HepG2 (cell line): Measurements from ENCODE around the gene TPGS1. TPM values are rescaled to one million over a fixed set of nuclear protein-coding genes. Genes with fewer than 3 reads are reported as not detected.

Source experiments
- CCAR2 ChIP-seq: fragments of 200-400 bp; formaldehyde crosslinking; optimal IDR thresholded peaks from 2 replicates; pipeline ENCODE3; 2018; ENCODE audit warnings: low read depth, mild to moderate bottlenecking, low read length, moderate library complexity
- EED ChIP-seq: sonication (generic); formaldehyde crosslinking; IDR thresholded peaks from 2 replicates; pipeline ENCODE4 v1.5.0; 2020; ENCODE audit warnings: mild to moderate bottlenecking, missing genetic modification reagents
- FOSL2 ChIP-seq: sonication (generic); formaldehyde crosslinking; IDR thresholded peaks from 2 replicates; pipeline ENCODE4 v1.4.0; 2020; ENCODE audit warnings: missing genetic modification reagents
- HOXA7 ChIP-seq: sonication (generic); formaldehyde crosslinking; IDR thresholded peaks from 2 replicates; pipeline ENCODE4 v1.8.1; 2022; ENCODE audit warnings: mild to moderate bottlenecking, missing genetic modification reagents, moderate library complexity
- JUN ChIP-seq: sonication (generic); formaldehyde crosslinking; IDR thresholded peaks from 2 replicates; pipeline ENCODE4 v1.4.0; 2020; ENCODE audit warnings: mild to moderate bottlenecking, missing genetic modification reagents
- RFX1 ChIP-seq: fragments of 450-650 bp; IDR thresholded peaks from 2 replicates; pipeline ENCODE4 v1.6.1; 2017
- SRF ChIP-seq: IDR thresholded peaks from 2 replicates; pipeline ENCODE4 v1.6.1; 2011; ENCODE audit warnings: mild to moderate bottlenecking, low read depth, low read length, moderate library complexity
- TEAD3 ChIP-seq: optimal IDR thresholded peaks from 2 replicates; pipeline ENCODE3; 2016; ENCODE audit warnings: borderline replicate concordance
- ZBTB8A ChIP-seq: sonication (generic); formaldehyde crosslinking; IDR thresholded peaks from 2 replicates; pipeline ENCODE4 v1.4.0; 2020; ENCODE audit warnings: mild to moderate bottlenecking, low read depth, missing genetic modification reagents, borderline replicate concordance
- ZFP82 ChIP-seq: sonication (generic); formaldehyde crosslinking; IDR thresholded peaks from 2 replicates; pipeline ENCODE4 v1.5.1; 2020; ENCODE audit warnings: mild to moderate bottlenecking, missing genetic modification reagents, borderline replicate concordance
- ZNF121 ChIP-seq: sonication (generic); formaldehyde crosslinking; IDR thresholded peaks from 2 replicates; pipeline ENCODE4 v1.5.0; 2020; ENCODE audit warnings: mild to moderate bottlenecking, missing genetic modification reagents
- ZNF660 ChIP-seq: sonication (generic); formaldehyde crosslinking; IDR thresholded peaks from 2 replicates; pipeline ENCODE4 v1.5.1; 2020; ENCODE audit warnings: mild to moderate bottlenecking, low read depth, missing genetic modification reagents, borderline replicate concordance
- ZNF768 ChIP-seq: sonication (generic); formaldehyde crosslinking; IDR thresholded peaks from 2 replicates; pipeline ENCODE4 v1.4.0; 2020; ENCODE audit warnings: missing genetic modification reagents
- polyA plus RNA-seq, 8 experiments: library from polyadenylated mRNA; depleted of rRNA in 3 of 8; stranded (reverse) in 7 of 8; unstranded in 1 of 8; fragments of >200 nt; fragmentation: Illumina TruSeq in 4 of 8; extraction: Trizol in 4 of 8; gene quantifications; 2 replicates each; pipeline versions ENCODE4 v1.2.1 to v1.2.3, GENCODE V29; 2011 to 2016; ENCODE audit warnings: low read depth in 4 of 8, missing spikeins in 1 of 8, mixed read lengths in 1 of 8; ENCODE audit not compliant: insufficient read depth in 1 of 8
- total RNA-seq, 5 experiments: library from RNA; depleted of rRNA; stranded (reverse); fragments of >200 nt; fragmentation: Illumina TruSeq; extraction: Trizol; gene quantifications; 2 replicates each; pipeline ENCODE4 v1.2.3, GENCODE V29; 2016; ENCODE audit warnings: low read depth in 1 of 5
- TF ChIP-seq, protein P1 (sequence below): sonication (generic); formaldehyde crosslinking; IDR thresholded peaks from 2 replicates; pipeline ENCODE4 v1.5.0; 2020; ENCODE audit warnings: mild to moderate bottlenecking, missing genetic modification reagents, borderline replicate concordance
- TF ChIP-seq, protein P2 (sequence below): IDR thresholded peaks from 2 replicates; pipeline ENCODE4 v1.6.1; 2016; ENCODE audit warnings: missing genetic modification reagents, missing compliant biosample characterization
- TF ChIP-seq, protein P3 (sequence below): sonication (generic); formaldehyde crosslinking; IDR thresholded peaks from 2 replicates; pipeline ENCODE4 v1.4.0; 2020; ENCODE audit warnings: missing genetic modification reagents
- TF ChIP-seq, protein P4 (sequence below): IDR thresholded peaks from 2 replicates; pipeline ENCODE4 v1.6.1; 2016; ENCODE audit warnings: missing compliant biosample characterization, missing genetic modification reagents, borderline replicate concordance

Gene TPGS1
- total and polyA plus RNA-seq, 2 of the 13 experiments (the other 11 are each of a cell fraction or from before 2014, with no cell fraction given) = 1.1 to 6.2 TPM

DNA sequence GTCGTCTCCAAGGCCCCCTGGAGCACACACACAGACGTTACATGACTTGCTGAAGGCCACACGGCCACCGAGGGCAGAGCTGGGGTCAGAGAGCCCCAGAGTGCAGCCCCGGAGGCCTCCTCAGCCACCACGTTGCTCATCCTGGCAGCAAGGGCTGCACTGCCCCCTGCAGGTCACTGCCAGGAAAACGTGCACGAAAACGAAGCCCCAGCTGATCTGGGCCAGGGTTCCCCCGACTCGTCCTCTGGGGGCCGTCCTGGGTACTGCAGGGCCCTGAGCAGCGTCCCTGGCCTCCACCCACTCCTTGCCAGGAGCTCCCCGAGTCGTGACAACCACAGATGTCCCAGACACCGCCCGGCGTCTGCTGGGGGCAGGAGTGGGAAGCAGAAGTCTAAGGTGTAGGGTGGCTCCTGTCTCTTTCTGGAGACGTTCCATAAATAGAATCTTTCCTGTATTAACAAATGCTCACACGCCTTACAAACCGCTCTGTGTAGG, 3.4 kb downstream of the TPGS1 start (continued):
- TF ChIP-seq, protein P1, sequence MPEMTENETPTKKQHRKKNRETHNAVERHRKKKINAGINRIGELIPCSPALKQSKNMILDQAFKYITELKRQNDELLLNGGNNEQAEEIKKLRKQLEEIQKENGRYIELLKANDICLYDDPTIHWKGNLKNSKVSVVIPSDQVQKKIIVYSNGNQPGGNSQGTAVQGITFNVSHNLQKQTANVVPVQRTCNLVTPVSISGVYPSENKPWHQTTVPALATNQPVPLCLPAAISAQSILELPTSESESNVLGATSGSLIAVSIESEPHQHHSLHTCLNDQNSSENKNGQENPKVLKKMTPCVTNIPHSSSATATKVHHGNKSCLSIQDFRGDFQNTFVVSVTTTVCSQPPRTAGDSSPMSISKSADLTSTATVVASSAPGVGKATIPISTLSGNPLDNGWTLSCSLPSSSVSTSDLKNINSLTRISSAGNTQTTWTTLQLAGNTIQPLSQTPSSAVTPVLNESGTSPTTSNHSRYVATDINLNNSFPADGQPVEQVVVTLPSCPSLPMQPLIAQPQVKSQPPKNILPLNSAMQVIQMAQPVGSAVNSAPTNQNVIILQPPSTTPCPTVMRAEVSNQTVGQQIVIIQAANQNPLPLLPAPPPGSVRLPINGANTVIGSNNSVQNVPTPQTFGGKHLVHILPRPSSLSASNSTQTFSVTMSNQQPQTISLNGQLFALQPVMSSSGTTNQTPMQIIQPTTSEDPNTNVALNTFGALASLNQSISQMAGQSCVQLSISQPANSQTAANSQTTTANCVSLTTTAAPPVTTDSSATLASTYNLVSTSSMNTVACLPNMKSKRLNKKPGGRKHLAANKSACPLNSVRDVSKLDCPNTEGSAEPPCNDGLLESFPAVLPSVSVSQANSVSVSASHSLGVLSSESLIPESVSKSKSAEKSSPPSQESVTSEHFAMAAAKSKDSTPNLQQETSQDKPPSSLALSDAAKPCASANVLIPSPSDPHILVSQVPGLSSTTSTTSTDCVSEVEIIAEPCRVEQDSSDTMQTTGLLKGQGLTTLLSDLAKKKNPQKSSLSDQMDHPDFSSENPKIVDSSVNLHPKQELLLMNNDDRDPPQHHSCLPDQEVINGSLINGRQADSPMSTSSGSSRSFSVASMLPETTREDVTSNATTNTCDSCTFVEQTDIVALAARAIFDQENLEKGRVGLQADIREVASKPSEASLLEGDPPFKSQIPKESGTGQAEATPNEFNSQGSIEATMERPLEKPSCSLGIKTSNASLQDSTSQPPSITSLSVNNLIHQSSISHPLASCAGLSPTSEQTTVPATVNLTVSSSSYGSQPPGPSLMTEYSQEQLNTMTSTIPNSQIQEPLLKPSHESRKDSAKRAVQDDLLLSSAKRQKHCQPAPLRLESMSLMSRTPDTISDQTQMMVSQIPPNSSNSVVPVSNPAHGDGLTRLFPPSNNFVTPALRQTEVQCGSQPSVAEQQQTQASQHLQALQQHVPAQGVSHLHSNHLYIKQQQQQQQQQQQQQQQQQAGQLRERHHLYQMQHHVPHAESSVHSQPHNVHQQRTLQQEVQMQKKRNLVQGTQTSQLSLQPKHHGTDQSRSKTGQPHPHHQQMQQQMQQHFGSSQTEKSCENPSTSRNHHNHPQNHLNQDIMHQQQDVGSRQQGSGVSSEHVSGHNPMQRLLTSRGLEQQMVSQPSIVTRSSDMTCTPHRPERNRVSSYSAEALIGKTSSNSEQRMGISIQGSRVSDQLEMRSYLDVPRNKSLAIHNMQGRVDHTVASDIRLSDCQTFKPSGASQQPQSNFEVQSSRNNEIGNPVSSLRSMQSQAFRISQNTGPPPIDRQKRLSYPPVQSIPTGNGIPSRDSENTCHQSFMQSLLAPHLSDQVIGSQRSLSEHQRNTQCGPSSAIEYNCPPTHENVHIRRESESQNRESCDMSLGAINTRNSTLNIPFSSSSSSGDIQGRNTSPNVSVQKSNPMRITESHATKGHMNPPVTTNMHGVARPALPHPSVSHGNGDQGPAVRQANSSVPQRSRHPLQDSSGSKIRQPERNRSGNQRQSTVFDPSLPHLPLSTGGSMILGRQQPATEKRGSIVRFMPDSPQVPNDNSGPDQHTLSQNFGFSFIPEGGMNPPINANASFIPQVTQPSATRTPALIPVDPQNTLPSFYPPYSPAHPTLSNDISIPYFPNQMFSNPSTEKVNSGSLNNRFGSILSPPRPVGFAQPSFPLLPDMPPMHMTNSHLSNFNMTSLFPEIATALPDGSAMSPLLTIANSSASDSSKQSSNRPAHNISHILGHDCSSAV (CRISPR knock-in tag) = no peak
- TF ChIP-seq, protein P2, sequence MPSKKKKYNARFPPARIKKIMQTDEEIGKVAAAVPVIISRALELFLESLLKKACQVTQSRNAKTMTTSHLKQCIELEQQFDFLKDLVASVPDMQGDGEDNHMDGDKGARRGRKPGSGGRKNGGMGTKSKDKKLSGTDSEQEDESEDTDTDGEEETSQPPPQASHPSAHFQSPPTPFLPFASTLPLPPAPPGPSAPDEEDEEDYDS (CRISPR knock-in tag) = 0 out of 2 replicates have a peak, but pooled peaks have one; percentile 34
- TF ChIP-seq TEAD3 (CRISPR knock-in tag) (peak; percentile 75), HOXA7 (CRISPR knock-in tag) (no peak), ZNF121 (CRISPR knock-in tag) (peak; percentile 31; the same call in 1 of the 2 replicates), ZFP82 (CRISPR knock-in tag) (no peak), EED (no peak), ZNF768 (CRISPR knock-in tag) (peak; percentile 71; the same call in 1 of the 2 replicates), SRF (no peak), RFX1 (no peak), ZNF660 (CRISPR knock-in tag) (no peak), FOSL2 (peak; percentile 48), CCAR2 (no peak), ZBTB8A (CRISPR knock-in tag) (no peak), JUN (CRISPR knock-in tag) (no peak)
- TF ChIP-seq, protein P3, sequence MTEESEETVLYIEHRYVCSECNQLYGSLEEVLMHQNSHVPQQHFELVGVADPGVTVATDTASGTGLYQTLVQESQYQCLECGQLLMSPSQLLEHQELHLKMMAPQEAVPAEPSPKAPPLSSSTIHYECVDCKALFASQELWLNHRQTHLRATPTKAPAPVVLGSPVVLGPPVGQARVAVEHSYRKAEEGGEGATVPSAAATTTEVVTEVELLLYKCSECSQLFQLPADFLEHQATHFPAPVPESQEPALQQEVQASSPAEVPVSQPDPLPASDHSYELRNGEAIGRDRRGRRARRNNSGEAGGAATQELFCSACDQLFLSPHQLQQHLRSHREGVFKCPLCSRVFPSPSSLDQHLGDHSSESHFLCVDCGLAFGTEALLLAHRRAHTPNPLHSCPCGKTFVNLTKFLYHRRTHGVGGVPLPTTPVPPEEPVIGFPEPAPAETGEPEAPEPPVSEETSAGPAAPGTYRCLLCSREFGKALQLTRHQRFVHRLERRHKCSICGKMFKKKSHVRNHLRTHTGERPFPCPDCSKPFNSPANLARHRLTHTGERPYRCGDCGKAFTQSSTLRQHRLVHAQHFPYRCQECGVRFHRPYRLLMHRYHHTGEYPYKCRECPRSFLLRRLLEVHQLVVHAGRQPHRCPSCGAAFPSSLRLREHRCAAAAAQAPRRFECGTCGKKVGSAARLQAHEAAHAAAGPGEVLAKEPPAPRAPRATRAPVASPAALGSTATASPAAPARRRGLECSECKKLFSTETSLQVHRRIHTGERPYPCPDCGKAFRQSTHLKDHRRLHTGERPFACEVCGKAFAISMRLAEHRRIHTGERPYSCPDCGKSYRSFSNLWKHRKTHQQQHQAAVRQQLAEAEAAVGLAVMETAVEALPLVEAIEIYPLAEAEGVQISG (CRISPR knock-in tag) = peak; percentile 94
- TF ChIP-seq, protein P4, sequence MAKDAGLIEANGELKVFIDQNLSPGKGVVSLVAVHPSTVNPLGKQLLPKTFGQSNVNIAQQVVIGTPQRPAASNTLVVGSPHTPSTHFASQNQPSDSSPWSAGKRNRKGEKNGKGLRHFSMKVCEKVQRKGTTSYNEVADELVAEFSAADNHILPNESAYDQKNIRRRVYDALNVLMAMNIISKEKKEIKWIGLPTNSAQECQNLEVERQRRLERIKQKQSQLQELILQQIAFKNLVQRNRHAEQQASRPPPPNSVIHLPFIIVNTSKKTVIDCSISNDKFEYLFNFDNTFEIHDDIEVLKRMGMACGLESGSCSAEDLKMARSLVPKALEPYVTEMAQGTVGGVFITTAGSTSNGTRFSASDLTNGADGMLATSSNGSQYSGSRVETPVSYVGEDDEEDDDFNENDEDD = 0 out of 2 replicates have a peak, but pooled peaks have one; percentile 59
